IPS-11a (cell line): ENCODE data around the gene KRT79.
"Not testable (repeated sequence)": the region's sequence is repeated elsewhere in the genome, so short reads cannot be mapped to it uniquely, and the experiment has no call there.

Experiments
- H3K4me3 ChIP-seq: one replicate; pipeline ENCODE4 v1.5.1; 2013; ENCODE audit warnings: low read depth, low read length, control low read depth

The KRT79 gene

GRCh38 chr12:52861511-52861910 lies 27.4 kb upstream of the KRT79 start:
- H3K4me3 ChIP-seq, result no peak overlapping the region

GRCh38 chr12:52860102-52860823 lies 26.2 kb upstream of the KRT79 start:
- H3K4me3 ChIP-seq, result no peak overlapping the region

- H3K4me3 ChIP-seq, result no peak overlapping the region
Measured at GRCh38 chr12:52857500-52857899, 23.4 kb upstream of the KRT79 start.

- no peak overlapping the region for H3K4me3 ChIP-seq
Measured at GRCh38 chr12:52856787-52857186, 22.7 kb upstream of the KRT79 start.

GRCh38 chr12:52856077-52856476 lies 22.0 kb upstream of the KRT79 start:
- H3K4me3 ChIP-seq, result not testable (repeated sequence)

- H3K4me3 ChIP-seq, result no peak overlapping the region
Measured at GRCh38 chr12:52851787-52852186, 17.7 kb upstream of the KRT79 start.

GRCh38 chr12:52850681-52851080 lies 16.6 kb upstream of the KRT79 start:
- H3K4me3 ChIP-seq, result no peak overlapping the region

- no peak overlapping the region for H3K4me3 ChIP-seq
Measured at GRCh38 chr12:52849511-52849910, 15.4 kb upstream of the KRT79 start.

GRCh38 chr12:52848661-52849255 lies 14.6 kb upstream of the KRT79 start, which contains the start of gene KRT78:
KRT78 (minus strand) TSS chr12:52848994; CDS start chr12:52848930, 64 bp downstream.
- no peak within 1 kb of the TSS for H3K4me3 ChIP-seq

GRCh38 chr12:52847335-52848102 lies 13.4 kb upstream of the KRT79 start:
- H3K4me3 ChIP-seq, result no peak overlapping the region

- H3K4me3 ChIP-seq, result no peak overlapping the region
Measured at GRCh38 chr12:52846356-52846970, 12.4 kb upstream of the KRT79 start.

- H3K4me3 ChIP-seq, result no peak overlapping the region
Measured at GRCh38 chr12:52845946-52846345, 11.8 kb upstream of the KRT79 start.

GRCh38 chr12:52844386-52844785 lies 10.3 kb upstream of the KRT79 start:
- H3K4me3 ChIP-seq, result no peak overlapping the region

- H3K4me3 ChIP-seq, result no peak overlapping the region
Measured at GRCh38 chr12:52839436-52840105, 5.5 kb upstream of the KRT79 start.

- H3K4me3 ChIP-seq, result no peak overlapping the region
Measured at GRCh38 chr12:52838609-52839435, 4.7 kb upstream of the KRT79 start.

- H3K4me3 ChIP-seq, result no peak overlapping the region
Measured at GRCh38 chr12:52837781-52838608, 3.9 kb upstream of the KRT79 start.

- H3K4me3 ChIP-seq, result no peak overlapping the region
Measured at GRCh38 chr12:52837413-52837741, 3.3 kb upstream of the KRT79 start.

GRCh38 chr12:52836491-52837412 lies 2.6 kb upstream of the KRT79 start:
- H3K4me3 ChIP-seq, result no peak overlapping the region
